HG02970 (cell line): ENCODE data around the gene AJM1.
"Not testable (repeated sequence)": the region's sequence is repeated elsewhere in the genome, so short reads cannot be mapped to it uniquely, and the experiment has no call there.

Source experiments
- ATAC-seq: cut with Tn5 transposase; IDR thresholded peaks from one replicate; pipeline ENCODE4 v1.9.1; 2021; ENCODE audit warnings: mild to moderate bottlenecking, moderate library complexity, moderate number of reproducible peaks; ENCODE audit not compliant: unreplicated experiment, low FRiP score

AJM1 gene

GRCh38 chr9:136843159-136843800 lies 1.0 kb downstream of the AJM1 start:
- not testable (repeated sequence) for ATAC-seq

GRCh38 chr9:136843801-136844740 lies 1.8 kb downstream of the AJM1 start:
- ATAC-seq: not testable (repeated sequence)

- no peak for ATAC-seq
Measured at GRCh38 chr9:136844761-136845464, 2.6 kb downstream of the AJM1 start.

- ATAC-seq: no peak
Measured at GRCh38 chr9:136845465-136846260, 3.4 kb downstream of the AJM1 start.

DNA sequence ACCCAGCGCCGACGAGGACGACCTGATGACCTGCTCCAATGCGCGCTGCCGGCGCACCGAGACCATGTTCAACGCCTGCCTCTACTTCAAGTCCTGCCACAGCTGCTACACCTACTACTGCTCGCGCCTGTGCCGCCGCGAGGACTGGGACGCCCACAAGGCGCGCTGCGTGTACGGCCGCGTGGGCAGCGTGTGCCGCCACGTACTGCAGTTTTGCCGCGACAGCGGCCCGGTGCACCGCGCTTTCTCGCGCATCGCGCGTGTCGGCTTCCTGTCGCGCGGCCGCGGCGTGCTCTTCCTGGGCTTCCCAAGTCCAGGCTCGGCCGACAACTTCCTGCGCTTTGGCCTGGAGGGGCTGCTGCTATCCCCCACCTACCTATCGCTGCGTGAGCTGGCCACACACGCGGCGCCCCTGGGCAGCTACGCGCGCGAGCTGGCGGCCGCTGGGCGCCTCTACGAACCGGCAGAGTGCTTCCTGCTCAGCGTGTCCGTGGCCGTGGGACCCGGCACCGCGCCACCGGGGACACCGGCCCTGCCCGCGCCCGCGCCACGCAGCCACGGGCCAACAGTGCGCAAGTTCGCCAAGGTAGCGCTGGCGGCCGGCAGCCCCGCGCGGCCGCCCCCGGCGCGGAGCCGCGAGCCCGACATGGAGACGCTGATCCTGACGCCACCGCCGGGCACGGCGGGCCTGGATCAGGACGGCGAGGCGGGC lies 4.3 kb downstream of the AJM1 start:
- ATAC-seq: no peak

DNA sequence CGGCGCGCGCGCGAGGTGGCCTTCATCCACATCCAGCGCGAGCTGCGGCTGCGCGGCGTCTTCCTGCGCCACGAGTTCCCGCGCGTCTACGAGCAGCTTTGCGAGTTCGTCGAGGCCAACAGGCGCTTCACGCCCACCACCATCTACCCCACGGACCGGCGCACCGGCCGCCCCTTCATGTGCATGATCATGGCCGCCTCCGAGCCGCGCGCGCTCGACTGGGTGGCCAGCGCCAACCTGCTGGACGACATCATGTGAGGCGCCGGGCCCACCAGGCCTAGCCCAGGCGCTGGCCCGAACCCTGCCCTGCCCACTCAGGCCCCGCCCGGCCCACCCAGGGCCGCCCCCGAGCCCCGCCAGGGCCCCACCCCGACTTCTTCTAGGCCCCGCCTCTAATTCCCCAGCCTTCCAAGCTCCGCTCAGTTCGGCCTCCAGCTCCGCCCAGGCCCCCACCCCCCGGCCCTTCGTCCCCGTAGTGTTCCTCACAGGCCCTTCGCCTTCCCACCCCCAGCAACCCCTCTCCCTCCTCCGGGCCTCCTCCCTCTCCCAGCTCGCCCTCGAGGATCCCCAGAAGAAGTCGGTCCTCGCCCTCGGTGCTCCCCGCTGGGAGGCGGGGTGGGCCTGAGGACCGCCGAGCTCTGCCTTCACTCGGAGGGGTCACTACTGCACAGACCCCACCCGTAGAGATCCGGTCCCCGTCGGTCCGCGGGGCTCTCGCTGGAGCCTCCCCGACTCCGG lies 5.0 kb downstream of the AJM1 start:
- ATAC-seq: no peak

DNA sequence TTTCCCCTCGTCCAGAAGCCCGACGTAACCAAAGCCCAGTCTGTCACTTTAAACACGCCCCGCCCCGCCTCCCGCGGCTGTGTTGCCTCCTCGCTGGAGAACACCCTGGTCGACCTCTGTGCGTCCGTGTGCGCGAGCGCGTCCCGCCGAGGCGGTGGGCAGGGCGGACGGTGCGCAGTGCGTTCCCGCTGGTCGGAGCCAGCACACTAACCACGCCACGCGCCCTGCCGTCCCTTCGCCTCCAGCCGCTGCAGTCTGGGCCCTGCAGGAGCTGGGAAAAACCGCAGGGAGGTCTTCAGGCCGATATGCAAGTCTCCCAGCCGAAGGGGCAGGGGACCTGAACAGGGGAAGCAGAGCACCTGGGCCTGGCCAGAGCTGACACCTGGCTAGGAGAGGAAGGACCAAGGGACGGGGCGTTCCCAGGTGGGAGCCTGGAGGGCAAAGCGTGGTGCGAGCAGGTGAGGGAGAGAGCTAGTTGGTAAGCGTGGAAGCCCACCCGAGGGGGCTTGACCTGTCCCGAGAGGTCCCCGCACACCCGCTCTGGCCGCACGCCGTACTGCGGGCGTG lies 5.6 kb downstream of the AJM1 start:
- no peak for ATAC-seq

GRCh38 chr9:136848393-136849037 lies 6.2 kb downstream of the AJM1 start:
- ATAC-seq: no peak

DNA sequence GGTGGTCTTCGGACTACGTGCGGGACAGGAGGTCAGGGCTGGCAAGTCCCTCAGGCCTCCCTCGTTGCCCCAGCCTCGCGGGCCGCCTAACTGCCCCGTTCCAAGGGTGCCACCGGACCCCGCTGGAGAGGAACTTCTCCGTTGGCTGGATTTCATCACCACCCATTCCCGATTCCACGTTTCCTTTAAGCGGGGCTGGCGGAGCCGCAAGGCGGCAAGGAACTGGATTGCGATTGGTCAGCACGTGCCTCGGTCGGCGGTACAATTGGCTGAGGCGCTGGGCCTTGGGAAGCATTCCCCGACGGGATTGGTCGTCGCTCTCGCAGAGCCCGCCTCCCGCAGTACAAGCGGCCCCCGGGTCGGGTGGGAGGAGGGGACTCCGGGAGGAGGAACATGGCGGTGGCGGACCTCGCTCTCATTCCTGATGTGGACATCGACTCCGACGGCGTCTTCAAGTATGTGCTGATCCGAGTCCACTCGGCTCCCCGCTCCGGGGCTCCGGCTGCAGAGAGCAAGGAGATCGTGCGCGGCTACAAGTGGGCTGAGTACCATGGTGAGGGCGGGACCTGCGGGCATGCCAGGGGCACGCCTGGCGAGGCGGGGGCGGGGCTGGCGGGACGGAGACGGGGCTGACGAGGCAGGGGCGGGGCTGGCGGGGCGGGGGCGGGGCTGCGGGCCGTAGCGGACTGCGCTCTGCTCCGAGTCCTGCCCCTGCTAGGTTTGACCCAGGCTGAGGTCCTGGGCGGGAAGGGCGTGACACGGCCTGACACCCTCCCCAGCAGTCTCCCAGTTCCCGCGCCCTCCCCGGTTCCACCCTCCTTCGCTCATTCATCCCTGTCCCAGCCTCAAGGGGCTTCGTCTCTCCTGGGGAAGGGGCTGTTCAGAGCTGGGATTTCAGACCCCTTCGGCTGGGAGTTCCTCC lies 7.0 kb downstream of the AJM1 start, which contains the start of gene PHPT1:
TSS of gene PHPT1 (plus strand) at position 372 of the 922 bp plus-strand sequence. CDS start at position 394, 22 bp downstream.
- peak; percentile 79 for ATAC-seq

DNA sequence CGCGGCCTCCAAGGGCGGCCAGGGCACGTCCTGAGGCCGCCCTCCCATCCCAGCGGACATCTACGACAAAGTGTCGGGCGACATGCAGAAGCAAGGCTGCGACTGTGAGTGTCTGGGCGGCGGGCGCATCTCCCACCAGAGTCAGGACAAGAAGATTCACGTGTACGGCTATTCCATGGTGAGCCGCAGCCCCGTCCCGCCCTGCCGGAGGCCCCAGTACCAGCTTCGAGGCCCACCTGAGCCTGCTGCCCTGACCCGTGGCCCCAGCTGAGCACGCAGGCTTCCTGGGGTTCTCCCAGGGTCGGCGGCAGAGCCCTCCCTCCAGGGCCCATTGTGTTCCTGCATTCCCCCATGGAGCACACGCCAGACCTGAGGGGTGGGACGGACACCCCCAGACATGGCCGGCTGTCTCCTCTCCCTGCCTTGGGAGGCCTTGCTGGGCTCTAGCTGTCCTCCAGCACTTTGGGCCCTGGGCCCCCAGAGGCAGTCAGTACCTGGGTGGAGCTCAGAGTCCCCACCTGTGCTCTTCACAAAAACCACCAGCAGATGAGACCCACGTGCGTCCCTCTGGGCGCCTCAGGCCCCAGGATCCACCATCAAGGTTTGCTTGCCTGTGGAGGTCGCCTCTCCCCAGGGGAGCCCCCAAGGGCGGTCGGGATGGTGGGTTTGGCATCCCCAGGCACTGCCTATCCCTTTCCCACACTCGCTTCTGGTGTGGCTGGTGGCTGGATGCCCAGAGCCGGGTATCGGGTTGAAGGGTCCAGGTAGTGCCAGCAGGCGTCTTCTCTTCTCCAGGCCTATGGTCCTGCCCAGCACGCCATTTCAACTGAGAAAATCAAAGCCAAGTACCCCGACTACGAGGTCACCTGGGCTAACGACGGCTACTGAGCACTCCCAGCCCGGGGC lies 7.9 kb downstream of the AJM1 start:
- ATAC-seq: no peak

GRCh38 chr9:136850866-136851775 lies 8.8 kb downstream of the AJM1 start:
- ATAC-seq: no peak

DNA sequence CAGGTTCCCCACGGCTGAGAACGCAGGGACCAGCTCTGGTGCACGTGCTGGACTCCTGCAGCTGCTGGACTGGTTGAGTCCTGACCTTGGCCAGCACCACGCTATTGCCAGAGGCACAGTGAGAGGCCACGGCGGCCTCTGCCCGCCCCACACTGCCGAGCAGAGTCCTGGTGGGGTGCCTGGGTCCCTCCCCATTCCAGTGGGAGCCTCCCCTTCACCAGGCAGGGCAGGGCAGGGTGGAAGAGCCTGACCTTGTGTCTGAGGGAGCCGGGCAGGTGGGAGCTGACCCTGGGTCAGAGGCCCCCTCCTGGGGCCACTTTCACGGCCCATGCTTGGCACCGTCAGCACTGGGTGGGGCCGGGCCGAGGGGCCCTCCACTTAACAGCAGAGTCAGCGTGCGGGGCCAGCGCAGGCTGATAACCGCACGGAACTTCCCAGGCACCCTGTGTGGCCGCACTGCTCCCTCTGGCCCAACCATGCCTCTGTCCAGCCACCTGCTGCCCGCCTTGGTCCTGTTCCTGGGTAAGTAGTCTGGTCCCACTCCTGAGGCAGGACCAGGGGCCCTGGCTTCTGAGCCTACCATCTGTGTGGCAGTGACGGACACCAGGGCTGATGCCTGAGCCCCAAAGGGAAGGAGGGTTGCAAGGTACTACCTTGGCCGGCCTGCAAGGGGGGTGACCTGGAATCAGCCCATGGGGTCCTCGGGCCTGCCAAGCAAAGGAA lies 9.8 kb downstream of the AJM1 start, which contains the start of gene MAMDC4:
TSS of gene MAMDC4 (plus strand) at position 406 of the 723 bp plus-strand sequence. CDS start at position 477, 71 bp downstream.
- no peak for ATAC-seq

- no peak for ATAC-seq
Measured at GRCh38 chr9:136852664-136853595, 10.7 kb downstream of the AJM1 start.
